GM18858 (cell line): ENCODE data around the gene PMVK.
"Not testable (repeated sequence)": the region's sequence is repeated elsewhere in the genome, so short reads cannot be mapped to it uniquely, and the experiment has no call there.

ENCODE experiments used
- ATAC-seq: cut with Tn5 transposase; IDR thresholded peaks from one replicate; pipeline ENCODE4 v1.9.1; 2021; ENCODE audit not compliant: unreplicated experiment

PMVK gene

DNA sequence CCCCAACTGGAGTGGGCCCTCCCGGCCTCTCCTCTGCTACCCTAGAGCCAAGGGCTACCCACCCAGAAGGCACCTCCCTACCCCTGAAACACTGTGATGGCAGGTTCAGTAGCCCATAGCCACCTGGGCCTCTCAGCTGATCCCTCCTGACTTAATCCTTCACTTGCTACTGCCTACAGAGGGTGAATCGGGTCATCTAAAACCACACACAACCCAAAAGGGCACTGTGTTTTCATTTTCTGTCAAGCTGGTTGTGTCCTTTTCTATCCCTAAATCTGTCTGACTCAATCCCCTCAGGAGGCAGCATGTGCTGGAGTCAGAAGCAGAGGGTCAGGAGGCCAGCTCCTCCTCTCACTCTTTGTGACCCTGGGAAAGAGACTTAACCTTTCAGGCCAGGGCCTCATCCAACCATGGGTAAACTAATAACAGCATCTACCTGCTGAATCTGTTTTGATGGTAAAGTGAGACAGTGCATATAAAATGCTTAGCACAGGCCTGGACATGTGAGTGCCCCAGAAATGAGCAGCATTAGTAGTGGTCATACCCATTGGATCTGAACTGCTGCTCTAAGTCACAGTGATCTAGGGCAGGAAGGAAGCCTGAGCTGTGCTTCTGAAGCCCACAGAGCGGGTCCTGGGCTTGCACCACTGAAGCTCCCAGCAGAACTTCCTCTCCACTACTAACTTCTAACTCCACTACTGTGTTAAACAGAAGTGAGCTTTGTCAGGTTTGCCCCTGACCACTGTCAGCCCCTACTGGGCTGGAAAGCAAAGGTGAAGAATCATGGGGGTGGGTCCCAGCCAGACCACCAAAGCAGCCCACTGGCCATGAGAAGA is 11.0 kb downstream of the PMVK start:
- no peak for ATAC-seq

DNA sequence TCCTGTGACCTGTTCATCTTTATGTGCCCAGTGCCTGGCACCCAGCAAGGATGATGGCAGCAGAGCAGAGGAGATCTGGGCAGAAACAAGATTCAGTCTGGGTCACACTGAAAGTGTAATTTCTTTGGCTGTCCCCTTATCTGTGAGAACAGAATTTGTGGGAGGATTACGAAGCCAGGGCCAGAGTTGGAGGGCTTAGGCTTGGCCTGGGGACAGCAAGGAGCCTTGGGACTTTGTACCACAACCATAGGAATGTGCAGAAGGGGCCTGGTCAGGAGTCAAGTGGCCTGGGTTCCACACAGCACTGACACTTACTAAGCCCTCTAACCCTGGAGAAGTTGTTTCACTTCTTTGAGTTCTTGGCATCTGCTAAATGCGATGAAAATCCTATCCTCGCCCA is 12.8 kb downstream of the PMVK start:
- no peak for ATAC-seq

DNA sequence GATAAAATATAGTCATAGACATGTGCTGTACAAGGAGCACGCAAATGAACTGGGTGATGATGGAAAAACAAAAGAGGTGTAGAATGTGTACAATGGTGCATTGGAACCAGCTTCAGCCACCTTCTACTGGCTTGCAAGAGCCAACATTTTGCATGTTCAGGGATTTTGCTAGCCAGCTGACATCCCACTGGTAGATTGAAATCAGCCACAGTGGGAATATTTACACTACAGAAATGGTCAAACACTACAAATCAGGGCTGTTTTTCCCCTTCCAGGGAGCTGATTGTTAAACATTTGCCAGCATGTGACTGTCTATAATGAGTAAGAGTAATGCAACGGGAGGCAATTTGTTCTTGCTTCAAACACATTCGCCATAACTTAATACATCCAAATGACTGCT is 23.2 kb downstream of the PMVK start:
- no peak for ATAC-seq

GRCh38 chr1:154912755-154913154 is 23.8 kb downstream of the PMVK start:
- ATAC-seq, result no peak

- no peak for ATAC-seq
Measured at GRCh38 chr1:154911691-154912550, 24.6 kb downstream of the PMVK start.

GRCh38 chr1:154910851-154911250 is 25.7 kb downstream of the PMVK start:
- ATAC-seq, result no peak

- no peak for ATAC-seq
Measured at GRCh38 chr1:154908937-154909336, 27.6 kb downstream of the PMVK start.

DNA sequence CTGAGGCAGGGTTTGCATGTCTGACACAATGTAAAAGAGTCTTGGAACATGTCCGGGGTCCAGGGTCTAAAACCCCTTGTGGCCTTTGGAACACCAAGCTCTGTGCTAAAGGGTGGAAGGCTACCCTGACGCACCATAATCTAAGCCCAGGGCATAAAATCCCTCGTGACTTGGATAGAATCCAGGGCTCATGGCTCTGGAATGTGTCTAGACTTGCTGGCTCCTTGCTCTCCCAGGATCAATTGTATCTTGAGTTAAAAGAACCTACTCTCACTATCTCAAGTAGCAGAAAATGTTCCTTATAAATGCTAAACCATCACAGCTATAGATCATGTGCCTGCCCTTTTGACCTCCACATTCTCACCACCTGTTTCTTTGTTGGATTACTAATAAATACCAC is 28.4 kb downstream of the PMVK start:
- ATAC-seq, result not testable (repeated sequence)

DNA sequence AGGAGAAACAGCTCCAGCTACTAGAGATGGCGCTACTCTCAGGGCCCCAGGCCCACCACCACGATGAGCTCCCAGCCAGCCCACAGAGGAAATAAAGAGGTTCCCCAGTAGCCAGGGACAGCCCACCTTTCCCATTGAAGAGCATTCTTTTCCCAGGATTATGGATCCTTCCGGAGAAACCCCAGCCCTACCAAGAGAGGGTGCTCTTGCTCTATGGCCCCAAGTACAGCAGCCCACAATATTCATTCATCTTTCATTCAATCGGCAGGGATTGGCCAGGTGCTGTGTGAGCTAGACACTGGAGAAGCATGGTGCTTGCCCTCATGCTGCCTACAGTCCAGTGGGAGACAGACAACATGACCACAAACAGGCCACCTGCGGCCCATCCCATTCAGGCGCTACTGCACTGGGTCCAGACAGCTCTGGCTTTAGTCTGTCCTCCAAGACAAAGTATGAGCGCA is 29.9 kb downstream of the PMVK start:
- ATAC-seq, result no peak

GRCh38 chr1:154902938-154903566 is 33.5 kb downstream of the PMVK start:
- no peak for ATAC-seq

- ATAC-seq, result no peak
Measured at GRCh38 chr1:154901591-154901990, 34.9 kb downstream of the PMVK start.

DNA sequence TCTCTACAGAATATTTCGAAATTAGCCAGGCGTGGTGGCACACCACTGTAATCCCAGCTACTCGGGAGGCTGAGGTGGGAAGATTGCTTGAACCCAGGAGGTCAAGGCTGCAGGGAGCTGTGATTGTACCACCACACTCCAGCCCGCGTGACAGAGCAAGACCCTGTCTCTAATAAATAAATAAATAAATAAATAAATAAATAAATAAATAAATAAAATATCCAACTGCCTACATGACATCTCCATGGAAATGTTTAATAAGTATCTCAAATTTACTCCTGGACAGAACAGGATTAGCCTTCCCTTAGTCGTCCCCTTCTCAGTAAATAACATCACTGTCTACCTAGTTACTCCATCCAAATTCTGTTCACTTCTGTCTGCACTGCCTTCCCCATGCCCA is 37.5 kb downstream of the PMVK start:
- ATAC-seq, result no peak

GRCh38 chr1:154896771-154897286 is 39.7 kb downstream of the PMVK start:
- ATAC-seq, result no peak

- no peak for ATAC-seq
Measured at GRCh38 chr1:154895798-154896197, 40.7 kb downstream of the PMVK start.

DNA sequence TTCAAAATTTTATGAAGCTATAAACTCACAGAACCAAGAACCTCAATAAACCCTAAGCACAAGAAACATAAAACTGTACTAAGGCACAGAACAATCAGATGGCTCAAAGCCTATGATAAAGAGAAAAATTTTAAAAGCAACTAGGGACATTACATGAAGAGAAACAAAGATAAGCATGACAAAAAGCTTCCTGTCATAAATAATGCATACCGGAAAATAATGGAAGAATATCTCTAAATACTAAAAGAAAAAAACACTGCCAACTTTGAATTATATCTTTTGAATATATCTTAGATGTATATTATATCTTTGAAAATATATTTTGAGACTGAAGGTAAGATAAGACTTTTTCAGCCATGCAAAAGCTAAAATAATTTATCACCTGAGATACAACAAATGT is 45.1 kb downstream of the PMVK start:
- no peak for ATAC-seq

- no peak for ATAC-seq
Measured at GRCh38 chr1:154888757-154889156, 47.8 kb downstream of the PMVK start.

GRCh38 chr1:154886281-154887015 is 50.1 kb downstream of the PMVK start:
- no peak for ATAC-seq

GRCh38 chr1:154884869-154885701 is 51.4 kb downstream of the PMVK start:
- ATAC-seq, result no peak

- ATAC-seq, result no peak
Measured at GRCh38 chr1:154883919-154884868, 52.3 kb downstream of the PMVK start.
